Measurements from ENCODE around the gene C11orf98.
"Not testable (repeated sequence)": the region's sequence is repeated elsewhere in the genome, so short reads cannot be mapped to it uniquely, and the experiment has no call there.

C11orf98 gene

GRCh38 chr11:62665075-62665598, at the start of gene C11orf98, which contains the start of gene CSKMT:
Gene C11orf98, minus strand, starts transcription at chr11:62665210. Its CDS starts 41 bp downstream, at chr11:62665169.
Gene CSKMT, plus strand, starts transcription at chr11:62665312. Its CDS starts 568 bp downstream, at chr11:62665880.
- FAIRE-seq = no peak

- no peak for FAIRE-seq
Observed at GRCh38 chr11:62713343-62713742, 48.3 kb upstream of the C11orf98 start.

- FAIRE-seq = no peak
Observed at GRCh38 chr11:62712861-62713260, 47.9 kb upstream of the C11orf98 start.

GRCh38 chr11:62712276-62712812, 47.3 kb upstream of the C11orf98 start:
- FAIRE-seq = no peak

- no peak for FAIRE-seq
Observed at GRCh38 chr11:62710001-62710345, 45.0 kb upstream of the C11orf98 start.

- no peak for FAIRE-seq
Observed at GRCh38 chr11:62709247-62710000, 44.4 kb upstream of the C11orf98 start.

- no peak for FAIRE-seq
Observed at GRCh38 chr11:62708793-62709192, 43.8 kb upstream of the C11orf98 start.

- FAIRE-seq = no peak
Observed at GRCh38 chr11:62708392-62708791, 43.4 kb upstream of the C11orf98 start.

GRCh38 chr11:62707277-62707861, 42.4 kb upstream of the C11orf98 start, which contains the start of the genes BSCL2 and GNG3:
Gene BSCL2, minus strand, starts transcription at chr11:62707424. Its CDS starts 229 bp downstream, at chr11:62707195.
Gene GNG3, plus strand, starts transcription at chr11:62707676. Its CDS starts 620 bp downstream, at chr11:62708296.
- FAIRE-seq = no peak

- FAIRE-seq = no peak
Observed at GRCh38 chr11:62706850-62707247, 41.8 kb upstream of the C11orf98 start.

- FAIRE-seq = no peak
Observed at GRCh38 chr11:62705880-62706849, 41.2 kb upstream of the C11orf98 start.

- FAIRE-seq = no peak
Observed at GRCh38 chr11:62705413-62705812, 40.4 kb upstream of the C11orf98 start.

- FAIRE-seq = not testable (repeated sequence)
Observed at GRCh38 chr11:62703921-62704320, 38.9 kb upstream of the C11orf98 start.

GRCh38 chr11:62702246-62702645, 37.2 kb upstream of the C11orf98 start:
- FAIRE-seq = no peak

- no peak for FAIRE-seq
Observed at GRCh38 chr11:62694455-62695167, 29.6 kb upstream of the C11orf98 start.

- not testable (repeated sequence) for FAIRE-seq
Observed at GRCh38 chr11:62693624-62694023, 28.6 kb upstream of the C11orf98 start.

- no peak for FAIRE-seq
Observed at GRCh38 chr11:62689421-62690183, 24.6 kb upstream of the C11orf98 start, which contains the start of gene LRRN4CL. Gene LRRN4CL, minus strand, starts transcription at chr11:62689530. Its CDS starts 1,022 bp downstream, at chr11:62688508.

- no peak for FAIRE-seq
Observed at GRCh38 chr11:62688491-62688890, 23.5 kb upstream of the C11orf98 start.

GRCh38 chr11:62687508-62688396, 22.7 kb upstream of the C11orf98 start:
- FAIRE-seq = no peak

GRCh38 chr11:62682518-62682917, 17.5 kb upstream of the C11orf98 start:
- no peak for FAIRE-seq

Measured in colon (tissue), 2 donors.